ENCODE results near the gene HLA-E. TPM values are rescaled to one million over a fixed set of nuclear protein-coding genes. Genes with fewer than 3 reads are reported as not detected.
A peak's percentile ranks its signal among the peaks of the same experiment; 100 is the strongest.

The HLA-E gene
- total and polyA plus RNA-seq, 10 of the 15 experiments (the other 5 are each of a cell fraction or from before 2014, with no cell fraction given) = 35.1 to 483 (median 267) TPM

- Histone ChIP-seq H2AFZ (ENCODE audit: control insufficient read depth, low read depth, low read length) (no peak overlapping the region), H4K20me1 (ENCODE audit: control insufficient read depth, insufficient read depth) (no peaks in the 10 kb centered on the region), H3K9ac (ENCODE audit: control insufficient read depth, insufficient read depth, low read length) (no peak overlapping the region), H3K27me3 (replicated peaks in 1 of 2; ENCODE audit: control insufficient read depth in 2 of 2, insufficient read depth in 2 of 2, low read length in 1 of 2) (peaks cover 22 to 39% of the 10 kb centered on the region in 2 experiments), H3K36me3 (ENCODE audit: control insufficient read depth in 2 of 2, insufficient read depth in 2 of 2, low read length in 1 of 2) (no peaks in the 10 kb centered on the region), H3K9me3 (replicated peaks; ENCODE audit: control insufficient read depth, insufficient read depth, low read length) (no peaks in the 10 kb centered on the region; the same call in 1 of the 3 replicates), H3K4me2 (ENCODE audit: control insufficient read depth, insufficient read depth) (peak overlapping the region; percentile 12; the same call in 1 of the 2 replicates), H3K4me1 (ENCODE audit: control insufficient read depth, insufficient read depth, low read length) (peaks cover 5% of the 10 kb centered on the region; the same call in 1 of the 2 replicates), H3K27ac (ENCODE audit: control insufficient read depth, insufficient read depth) (no peak overlapping the region), H3K4me3 (no peak overlapping the region), H3K79me2 (ENCODE audit: control insufficient read depth, insufficient read depth, low read length) (no peaks in the 10 kb centered on the region)
- ChIA-PET SMC1A (ENCODE audit: uncharacterized antibody, unreplicated experiment) (no interaction called here), CTCF (interaction anchor here (0.6 to 2.0 kb wide), 4 partner anchors 10 to 133 kb away, joined by 3 to 7 read pairs (median 5); no protein-coding TSS in a partner anchor), RAD21 (ENCODE audit: unreplicated experiment) (interaction anchor here (0.8 to 2.1 kb wide), 2 partner anchors 10 to 18 kb away, joined by 3 to 5 read pairs; no protein-coding TSS in a partner anchor), POLR2A (no interaction called here)
- ATAC-seq (peak; percentile 77), DNase-seq (ENCODE audit: low read depth, low spot score) (peak; percentile 15), FAIRE-seq (no peak)
- 0 out of 2 replicates have a peak, but pooled peaks have one; percentile 24 for TF ChIP-seq GABPA (IDR thresholded peaks at IDR 0.05; ENCODE audit: low read depth)
- TF ChIP-seq SP1 (IDR thresholded peaks at IDR 0.05; ENCODE audit: low read depth, low read length) = no peak
- TF ChIP-seq RUNX3 (IDR thresholded peaks at IDR 0.05; ENCODE audit: low read length) = peak; percentile 83
- no peak for TF ChIP-seq SIN3A (IDR thresholded peaks at IDR 0.05; ENCODE audit: low read depth, low read length)
- TF ChIP-seq ZSCAN29 (IDR thresholded peaks at IDR 0.05) = no peak
- TF ChIP-seq TAF1 (IDR thresholded peaks at IDR 0.05; ENCODE audit: borderline replicate concordance, low read depth, low read length) = no peak
- no peak for TF ChIP-seq KLF5 (IDR thresholded peaks at IDR 0.05; ENCODE audit: partially characterized antibody)
- TF ChIP-seq ELK1 (IDR thresholded peaks at IDR 0.05; ENCODE audit: low read depth, low read length) = no peak
- peak in 1 of 2 experiments; percentile 21; a peak in 1 of 4 replicates for TF ChIP-seq EP300 (IDR thresholded peaks at IDR 0.05; ENCODE audit: borderline replicate concordance in 1 of 2, control insufficient read depth in 1 of 2, low read depth in 2 of 2, low read length in 2 of 2)
- TF ChIP-seq CBFB (IDR thresholded peaks at IDR 0.05; ENCODE audit: low read depth) = peak; percentile 21; the same call in 1 of the 2 replicates
- no TSS peak for BruUV-seq (replicated peaks)
- 36% methylated on average over 64 of the region's 64 CpGs for WGBS (ENCODE audit: insufficient coverage, insufficient replicate concordance, low lambda C conversion rate, missing lambda C conversion rate)
- intact Hi-C loops (cut with micrococcal nuclease; ENCODE audit: unreplicated experiment) = no loop called here
- in situ Hi-C loops (cut with MboI) = loop anchor here (10.0 kb wide), 1 partner anchor 631 kb away; no protein-coding TSS in a partner anchor
Observed at GRCh38 chr6:30463651-30464618, 25.4 kb upstream of the HLA-E start.

All from GM12878 (cell line).